Progenitor cell of endocrine pancreas (in vitro differentiated cells): ENCODE results near the gene POM121L2. TPM values are rescaled to one million over a fixed set of nuclear protein-coding genes. Genes with fewer than 3 reads are reported as not detected.

ENCODE experiments used
- DNase-seq: peaks from one replicate; pipeline ENCODE4 v3.0.0; 2021; ENCODE audit warnings: low spot score; ENCODE audit not compliant: unreplicated experiment
- H3K27ac Mint-ChIP-seq: 2 replicates; pipeline ENCODE4 v1.8.0; 2021; ENCODE audit warnings: mild to moderate bottlenecking, moderate library complexity, mixed read lengths
- H3K27me3 Mint-ChIP-seq: 2 replicates; pipeline ENCODE4 v1.8.0; 2021; ENCODE audit warnings: mixed read lengths
- H3K36me3 Mint-ChIP-seq: 2 replicates; pipeline ENCODE4 v1.8.0; 2022; ENCODE audit warnings: mixed read lengths; ENCODE audit not compliant: insufficient read depth
- H3K4me1 Mint-ChIP-seq: 2 replicates; pipeline ENCODE4 v1.8.0; 2021; ENCODE audit warnings: low read depth, mixed read lengths
- H3K4me3 Mint-ChIP-seq: 2 replicates; pipeline ENCODE4 v1.8.0; 2021; ENCODE audit warnings: low read depth, mild to moderate bottlenecking, moderate library complexity, mixed read lengths
- H3K9me3 Mint-ChIP-seq: 2 replicates; pipeline ENCODE4 v1.8.0; 2021; ENCODE audit warnings: low read depth, mixed read lengths
- total RNA-seq: library from RNA; stranded (reverse); gene quantifications from 2 replicates; pipeline ENCODE4 v1.2.1, GENCODE V29; 2021
- TF ChIP-seq, protein P1 (sequence below): fragments of 200-600 bp; sonication (generic); IDR thresholded peaks from one replicate; pipeline ENCODE4 v1.5.0; 2021; ENCODE audit warnings: antibody characterized with exemption, mild to moderate bottlenecking; ENCODE audit not compliant: unreplicated experiment

The POM121L2 gene
- total RNA-seq, 1 donor from 2014 or later: not detected

- Mint-ChIP-seq H3K27me3 (peaks cover 5% of the 10 kb centered on the region), H3K4me3 (peak overlapping the region; percentile 67), H3K4me1 (peaks cover 7% of the 10 kb centered on the region), H3K27ac (no peak overlapping the region), H3K9me3 (no peaks in the 10 kb centered on the region), H3K36me3 (no peaks in the 10 kb centered on the region)
- DNase-seq: no peak
- TF ChIP-seq, protein P1, sequence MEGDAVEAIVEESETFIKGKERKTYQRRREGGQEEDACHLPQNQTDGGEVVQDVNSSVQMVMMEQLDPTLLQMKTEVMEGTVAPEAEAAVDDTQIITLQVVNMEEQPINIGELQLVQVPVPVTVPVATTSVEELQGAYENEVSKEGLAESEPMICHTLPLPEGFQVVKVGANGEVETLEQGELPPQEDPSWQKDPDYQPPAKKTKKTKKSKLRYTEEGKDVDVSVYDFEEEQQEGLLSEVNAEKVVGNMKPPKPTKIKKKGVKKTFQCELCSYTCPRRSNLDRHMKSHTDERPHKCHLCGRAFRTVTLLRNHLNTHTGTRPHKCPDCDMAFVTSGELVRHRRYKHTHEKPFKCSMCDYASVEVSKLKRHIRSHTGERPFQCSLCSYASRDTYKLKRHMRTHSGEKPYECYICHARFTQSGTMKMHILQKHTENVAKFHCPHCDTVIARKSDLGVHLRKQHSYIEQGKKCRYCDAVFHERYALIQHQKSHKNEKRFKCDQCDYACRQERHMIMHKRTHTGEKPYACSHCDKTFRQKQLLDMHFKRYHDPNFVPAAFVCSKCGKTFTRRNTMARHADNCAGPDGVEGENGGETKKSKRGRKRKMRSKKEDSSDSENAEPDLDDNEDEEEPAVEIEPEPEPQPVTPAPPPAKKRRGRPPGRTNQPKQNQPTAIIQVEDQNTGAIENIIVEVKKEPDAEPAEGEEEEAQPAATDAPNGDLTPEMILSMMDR: no peak
These were observed 21.6 kb upstream of the POM121L2 start for GRCh38 chr6:27333642-27334040.

- no peak for DNase-seq
- H3K4me3 Mint-ChIP-seq: peak overlapping the region; percentile 67
- H3K27me3 Mint-ChIP-seq: peaks cover 5% of the 10 kb centered on the region
- TF ChIP-seq, protein P1: no peak
- H3K9me3 Mint-ChIP-seq: no peaks in the 10 kb centered on the region
- H3K36me3 Mint-ChIP-seq: no peaks in the 10 kb centered on the region
- peak overlapping the region; percentile 68 for H3K27ac Mint-ChIP-seq
- H3K4me1 Mint-ChIP-seq: peaks cover 5% of the 10 kb centered on the region
These were observed 20.9 kb upstream of the POM121L2 start for GRCh38 chr6:27332692-27333641.

DNA sequence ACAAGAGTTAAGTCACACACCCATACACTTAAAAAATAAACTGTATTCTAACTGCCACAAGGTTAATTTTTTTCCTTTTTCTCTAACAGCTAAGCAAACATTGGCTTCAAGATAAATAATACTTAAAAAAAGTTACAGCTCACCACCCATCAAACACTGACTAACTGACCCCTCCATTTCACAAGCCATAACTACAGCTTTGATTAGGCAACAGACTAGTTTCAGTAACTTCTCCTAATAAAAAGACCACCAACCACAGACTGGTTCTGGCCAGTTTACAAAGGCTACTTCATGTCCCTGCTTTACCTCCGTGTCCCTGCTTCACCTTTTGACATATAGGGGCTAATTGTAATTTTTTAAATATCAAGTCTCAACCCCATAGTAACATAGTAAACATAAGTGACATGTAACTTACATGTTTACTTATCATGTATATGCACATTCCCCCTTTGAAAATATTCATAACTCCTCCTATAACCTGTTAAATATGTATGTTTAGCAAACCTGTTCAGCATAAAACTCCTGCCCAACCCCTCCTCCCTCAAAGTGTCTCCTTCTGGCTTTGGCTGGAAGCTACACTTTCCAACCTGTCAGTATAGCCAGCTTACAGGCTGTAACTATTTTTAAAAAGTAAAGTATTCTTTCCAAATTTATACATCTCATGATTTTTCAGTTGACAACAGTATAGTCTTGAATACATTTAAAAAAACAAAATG, 15.1 kb upstream of the POM121L2 start:
- Mint-ChIP-seq H3K27ac (no peak overlapping the region), H3K36me3 (no peaks in the 10 kb centered on the region), H3K9me3 (no peaks in the 10 kb centered on the region), H3K4me3 (no peak overlapping the region), H3K4me1 (peaks cover 5% of the 10 kb centered on the region), H3K27me3 (peaks cover 2% of the 10 kb centered on the region)
- no peak for DNase-seq
- TF ChIP-seq, protein P1: no peak

- Mint-ChIP-seq H3K27me3 (peaks cover 16% of the 10 kb centered on the region), H3K36me3 (no peaks in the 10 kb centered on the region), H3K4me1 (peaks cover 2% of the 10 kb centered on the region), H3K27ac (no peak overlapping the region), H3K9me3 (no peaks in the 10 kb centered on the region), H3K4me3 (no peak overlapping the region)
- no peak for DNase-seq
- TF ChIP-seq, protein P1: no peak
These were observed 9.8 kb upstream of the POM121L2 start for GRCh38 chr6:27321901-27322300.

- no peaks in the 10 kb centered on the region for H3K36me3 Mint-ChIP-seq
- TF ChIP-seq, protein P1: no peak
- no peaks in the 10 kb centered on the region for H3K9me3 Mint-ChIP-seq
These were observed 9.3 kb upstream of the POM121L2 start for GRCh38 chr6:27321370-27321769.

More at GRCh38 chr6:27321370-27321769, 9.3 kb upstream of the POM121L2 start:
- Mint-ChIP-seq H3K27me3 (peaks cover 21% of the 10 kb centered on the region), H3K4me1 (peaks cover 2% of the 10 kb centered on the region), H3K4me3 (no peak overlapping the region), H3K27ac (no peak overlapping the region)
- no peak for DNase-seq
